ENCODE measurements around the gene TRIM31. TPM values are rescaled to one million over a fixed set of nuclear protein-coding genes. Genes with fewer than 3 reads are reported as not detected.

TRIM31 gene, protein sequence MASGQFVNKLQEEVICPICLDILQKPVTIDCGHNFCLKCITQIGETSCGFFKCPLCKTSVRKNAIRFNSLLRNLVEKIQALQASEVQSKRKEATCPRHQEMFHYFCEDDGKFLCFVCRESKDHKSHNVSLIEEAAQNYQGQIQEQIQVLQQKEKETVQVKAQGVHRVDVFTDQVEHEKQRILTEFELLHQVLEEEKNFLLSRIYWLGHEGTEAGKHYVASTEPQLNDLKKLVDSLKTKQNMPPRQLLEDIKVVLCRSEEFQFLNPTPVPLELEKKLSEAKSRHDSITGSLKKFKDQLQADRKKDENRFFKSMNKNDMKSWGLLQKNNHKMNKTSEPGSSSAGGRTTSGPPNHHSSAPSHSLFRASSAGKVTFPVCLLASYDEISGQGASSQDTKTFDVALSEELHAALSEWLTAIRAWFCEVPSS
- not detected for total RNA-seq

DNA sequence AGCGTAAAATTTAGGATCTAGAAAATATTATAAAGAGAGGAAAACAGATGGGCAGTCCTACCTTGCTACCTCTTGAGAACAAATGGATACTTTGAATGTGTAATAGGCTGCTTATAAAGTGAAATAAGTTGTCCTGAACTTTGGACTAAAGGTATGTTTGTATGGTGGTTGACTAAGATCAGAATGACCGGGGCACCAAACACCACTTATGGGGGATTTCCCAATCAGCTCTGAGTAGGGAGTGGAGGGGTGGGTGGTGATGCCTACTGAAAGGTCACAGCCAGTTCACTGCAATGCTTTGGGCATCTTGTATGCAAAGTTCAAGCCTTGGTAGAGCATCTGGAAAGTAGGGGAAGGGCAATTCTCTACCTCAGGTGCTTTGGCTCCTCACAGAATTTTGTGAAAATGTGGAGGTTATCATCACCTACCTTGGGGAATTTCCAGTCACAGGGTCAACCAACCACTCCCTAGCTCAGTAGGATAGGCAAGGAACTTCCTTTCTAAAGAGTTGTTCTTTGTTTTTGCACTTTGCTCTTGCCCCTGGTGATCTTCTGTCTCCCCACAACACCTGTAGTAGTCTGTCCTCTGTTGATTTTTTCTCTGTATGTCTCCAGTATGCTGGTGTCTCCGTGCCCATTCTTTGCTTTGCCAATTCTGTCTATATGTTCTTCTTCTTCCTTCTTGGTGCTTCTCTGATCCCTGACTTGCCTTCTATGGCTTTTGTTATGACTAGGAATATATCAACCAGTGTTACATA, at the start of gene TRIM31:
Gene TRIM31, minus strand, starts transcription at position 88 of the 757 bp plus-strand sequence. CDS start 285 bp downstream, outside the sequence.
- H3K27ac ChIP-seq = no peak within 1 kb of the TSS
- intact Hi-C loops (cut with DNase I) = no loop called here
- peaks cover 3% of the 10 kb centered on the region for H3K27me3 ChIP-seq
- H3K4me1 ChIP-seq = no peaks in the 10 kb centered on the region
- no peak for TF ChIP-seq POLR2A (IDR thresholded peaks at IDR 0.05)
- TF ChIP-seq, protein P1, sequence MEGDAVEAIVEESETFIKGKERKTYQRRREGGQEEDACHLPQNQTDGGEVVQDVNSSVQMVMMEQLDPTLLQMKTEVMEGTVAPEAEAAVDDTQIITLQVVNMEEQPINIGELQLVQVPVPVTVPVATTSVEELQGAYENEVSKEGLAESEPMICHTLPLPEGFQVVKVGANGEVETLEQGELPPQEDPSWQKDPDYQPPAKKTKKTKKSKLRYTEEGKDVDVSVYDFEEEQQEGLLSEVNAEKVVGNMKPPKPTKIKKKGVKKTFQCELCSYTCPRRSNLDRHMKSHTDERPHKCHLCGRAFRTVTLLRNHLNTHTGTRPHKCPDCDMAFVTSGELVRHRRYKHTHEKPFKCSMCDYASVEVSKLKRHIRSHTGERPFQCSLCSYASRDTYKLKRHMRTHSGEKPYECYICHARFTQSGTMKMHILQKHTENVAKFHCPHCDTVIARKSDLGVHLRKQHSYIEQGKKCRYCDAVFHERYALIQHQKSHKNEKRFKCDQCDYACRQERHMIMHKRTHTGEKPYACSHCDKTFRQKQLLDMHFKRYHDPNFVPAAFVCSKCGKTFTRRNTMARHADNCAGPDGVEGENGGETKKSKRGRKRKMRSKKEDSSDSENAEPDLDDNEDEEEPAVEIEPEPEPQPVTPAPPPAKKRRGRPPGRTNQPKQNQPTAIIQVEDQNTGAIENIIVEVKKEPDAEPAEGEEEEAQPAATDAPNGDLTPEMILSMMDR (IDR thresholded peaks at IDR 0.05) = no peak
- DNase-seq = no peak
- no peak within 1 kb of the TSS for H3K4me3 ChIP-seq (replicated peaks in 1 of 3)
- no peaks in the 10 kb centered on the region for H3K9me3 ChIP-seq
- no peaks in the 10 kb centered on the region for H3K36me3 ChIP-seq
- WGBS, 2 donors = 78 to 80% methylated on average over 3 of the region's 3 CpGs

DNA sequence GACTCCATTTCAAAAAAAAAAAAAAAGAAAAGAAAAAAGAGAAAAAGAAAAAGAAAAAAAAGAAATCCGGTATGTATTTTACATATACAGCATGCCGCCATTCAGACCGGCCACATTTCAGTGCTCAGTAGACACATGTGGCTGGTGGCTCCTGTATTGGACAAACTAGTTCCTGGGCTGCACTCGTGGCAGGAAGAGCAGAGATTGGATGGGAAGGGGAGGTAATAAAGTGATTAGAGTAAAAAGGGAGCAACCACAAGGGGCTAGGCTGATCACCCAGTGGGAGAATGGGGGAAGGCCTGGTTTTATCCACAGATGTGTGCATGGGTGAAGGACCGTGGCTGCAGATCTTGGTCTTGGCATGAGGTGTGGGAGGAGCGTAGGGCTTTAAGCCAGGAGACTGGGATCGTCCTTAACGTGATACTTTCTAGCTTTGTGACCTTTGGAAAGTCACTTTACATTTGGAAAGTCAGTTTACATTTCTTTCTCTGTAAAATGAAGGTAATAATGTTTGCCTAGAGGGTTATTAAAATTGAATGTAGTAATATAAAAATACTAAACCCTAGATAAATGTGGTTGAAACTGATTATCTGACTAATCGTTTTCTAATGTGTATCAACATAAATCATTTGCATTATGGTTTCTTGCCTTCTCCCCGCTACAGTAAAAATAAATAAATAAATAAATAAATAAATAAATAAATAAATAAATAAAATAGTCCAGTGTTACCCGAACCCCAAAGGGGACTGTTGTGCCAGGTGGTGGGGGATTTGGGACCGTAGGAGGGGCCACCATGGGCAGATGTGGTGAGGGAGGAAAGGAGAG, 49.6 kb upstream of the TRIM31 start:
- intact Hi-C loops (cut with DNase I) = no loop called here
- Histone ChIP-seq H3K36me3 (no peaks in the 10 kb centered on the region), H3K9me3 (no peaks in the 10 kb centered on the region), H3K4me3 (replicated peaks in 1 of 3) (no peak overlapping the region), H3K4me1 (no peaks in the 10 kb centered on the region), H3K27me3 (no peaks in the 10 kb centered on the region), H3K27ac (no peak overlapping the region)
- no peak for DNase-seq
- 81 to 88% methylated on average over 12 of the region's 12 CpGs for WGBS, 2 donors
- TF ChIP-seq, protein P1 (IDR thresholded peaks at IDR 0.05) = no peak
- TF ChIP-seq POLR2A (IDR thresholded peaks at IDR 0.05) = no peak

DNA sequence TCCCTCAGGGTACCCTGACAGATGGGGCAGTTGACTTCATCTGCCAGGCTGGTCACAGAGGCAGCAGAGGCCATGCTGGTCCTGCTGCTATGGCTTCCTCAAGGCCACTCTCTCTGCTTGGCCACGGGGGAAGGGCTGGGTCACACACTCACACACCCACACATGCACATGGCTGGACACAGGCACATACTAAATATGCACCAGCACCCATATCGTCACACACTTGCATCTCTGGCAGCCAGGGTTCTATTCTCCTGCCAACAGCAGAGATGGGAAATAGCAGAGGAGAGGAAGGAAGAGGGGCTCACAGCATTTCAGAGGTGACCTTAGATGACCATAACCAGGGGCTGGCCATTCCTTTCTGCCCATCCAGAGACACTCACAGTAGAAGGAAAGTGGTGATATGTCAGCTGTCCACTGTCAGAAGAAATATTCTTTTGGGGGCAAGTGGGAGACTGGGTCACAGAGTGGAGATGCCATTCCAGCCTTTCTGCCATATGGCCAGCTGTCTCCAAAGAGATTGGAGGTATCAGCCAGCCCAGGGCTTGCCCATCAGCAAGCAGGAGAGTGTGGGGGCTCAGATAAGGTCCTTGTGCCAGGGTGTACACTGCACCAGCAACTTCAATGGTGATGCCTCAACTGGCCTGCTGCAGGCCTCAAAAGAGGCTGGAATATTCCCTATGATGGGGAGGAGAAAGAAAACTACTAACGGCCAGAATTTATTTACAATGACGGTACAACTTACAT, 48.1 kb upstream of the TRIM31 start, which contains the start of gene TRIM10:
Gene TRIM10, minus strand, starts transcription at position 427 of the 747 bp plus-strand sequence. Its CDS starts 353 bp downstream, at position 74.
- intact Hi-C loops (cut with DNase I) = no loop called here
- no peak for DNase-seq
- Histone ChIP-seq H3K4me3 (replicated peaks in 1 of 3) (no peak within 1 kb of the TSS), H3K9me3 (no peaks in the 10 kb centered on the region), H3K27me3 (no peaks in the 10 kb centered on the region), H3K36me3 (no peaks in the 10 kb centered on the region), H3K27ac (no peak within 1 kb of the TSS), H3K4me1 (peaks cover 0 to 1% of the 10 kb centered on the region in 2 donors)
- 71 to 78% methylated on average over 4 of the region's 4 CpGs for WGBS, 2 donors
- TF ChIP-seq, protein P1 (IDR thresholded peaks at IDR 0.05) = no peak
- no peak for TF ChIP-seq POLR2A (IDR thresholded peaks at IDR 0.05)

DNA sequence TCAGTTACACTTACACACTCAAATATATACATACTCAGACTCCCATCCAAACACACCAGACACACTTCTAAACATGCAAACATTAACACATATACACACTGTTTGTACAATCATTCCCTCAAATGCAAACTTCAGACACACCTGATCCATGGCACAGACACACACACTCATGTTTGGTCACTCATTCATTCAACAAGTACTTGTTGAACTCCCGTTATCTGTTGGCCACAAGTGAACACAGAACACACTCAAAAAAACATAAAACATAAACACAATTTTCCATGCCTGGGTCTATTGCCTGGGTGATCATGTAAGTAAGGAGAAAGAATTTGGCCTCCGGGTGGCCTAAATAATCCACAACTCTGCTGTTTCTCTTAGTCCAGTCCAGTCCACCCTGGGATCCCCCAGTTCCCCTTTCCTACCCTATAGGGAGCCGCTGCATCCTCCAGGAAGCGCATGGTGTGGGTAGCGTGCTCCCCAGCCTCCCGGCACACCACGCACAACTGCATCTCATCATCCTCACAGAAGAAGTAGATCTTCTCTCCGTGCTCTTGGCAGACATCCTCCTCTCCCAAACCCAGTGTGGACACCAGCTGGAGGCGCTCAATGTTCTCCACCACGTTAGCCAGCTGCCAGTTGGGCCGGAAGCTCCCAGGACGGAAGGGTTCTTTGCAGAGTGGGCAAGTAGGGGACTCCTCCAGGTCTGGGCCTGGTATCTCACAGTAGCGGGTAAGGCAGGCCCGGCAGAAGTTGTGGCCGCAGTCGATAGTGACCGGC, 47.3 kb upstream of the TRIM31 start:
- peaks cover 0 to 5% of the 10 kb centered on the region in 2 donors for H3K4me1 ChIP-seq
- H3K9me3 ChIP-seq = no peaks in the 10 kb centered on the region
- intact Hi-C loops (cut with DNase I) = no loop called here
- TF ChIP-seq POLR2A (IDR thresholded peaks at IDR 0.05) = no peak
- TF ChIP-seq, protein P1 (IDR thresholded peaks at IDR 0.05) = no peak
- WGBS, 2 donors = 88 to 92% methylated on average over 15 of the region's 17 CpGs
- no peaks in the 10 kb centered on the region for H3K27me3 ChIP-seq
- H3K4me3 ChIP-seq (replicated peaks in 1 of 3) = no peak overlapping the region
- no peaks in the 10 kb centered on the region for H3K36me3 ChIP-seq
- no peak for DNase-seq
- no peak overlapping the region for H3K27ac ChIP-seq

Data from thyroid gland (tissue), 4 donors.